Adrenal gland (tissue), 12 donors: Measurements from ENCODE around the gene SPTAN1. TPM values are rescaled to one million over a fixed set of nuclear protein-coding genes. Genes with fewer than 3 reads are reported as not detected.

Experiments used
- DNase-seq, 7 donors: peaks; one replicate each; pipeline ENCODE4 v3.0.0-alpha.2; 2019 to 2020
- H3K27ac ChIP-seq, 5 donors: fragments of 200-600 bp; sonication (generic) in 4 of 5; 1 replicate in 3 of 5; 2 replicates in 2 of 5; pipeline versions ENCODE4 v1.5.1 to v1.8.0; 2016 to 2020; ENCODE audit warnings: mild to moderate bottlenecking in 1 of 5
- H3K27me3 ChIP-seq: fragments of 200-600 bp; 2 replicates; pipeline ENCODE4 v1.8.0; 2021
- H3K36me3 ChIP-seq, 2 donors: fragments of 200-600 bp; replicated peaks in 1 of 2; 1 replicate in 1 of 2; 2 replicates in 1 of 2; pipeline versions ENCODE4 v1.5.1 to v1.8.0; 2018 to 2022
- H3K4me1 ChIP-seq, 2 donors: fragments of 200-600 bp; replicated peaks in 1 of 2; 1 replicate in 1 of 2; 2 replicates in 1 of 2; pipeline versions ENCODE4 v1.5.1 to v1.8.0; 2018 to 2021
- H3K4me3 ChIP-seq, 4 donors: fragments of 200-600 bp; sonication (generic) in 3 of 4; one replicate each; pipeline ENCODE4 v1.5.1; 2016 to 2018
- H3K9me3 ChIP-seq, 3 donors: fragments of 200-600 bp; sonication (generic) in 1 of 3; replicated peaks in 1 of 3; 1 replicate in 2 of 3; 2 replicates in 1 of 3; pipeline versions ENCODE4 v1.5.1 to v1.8.0; 2016 to 2021
- POLR2A ChIP-seq, 2 donors: fragments of 450-650 bp; IDR thresholded peaks; one replicate each; pipeline ENCODE4 v1.6.1; 2017; ENCODE audit warnings: antibody characterized with exemption in 2 of 2, mild to moderate bottlenecking in 2 of 2, moderate library complexity in 1 of 2
- WGBS, 4 donors: extraction: QIAGEN DNeasy Blood & Tissue Kit in 2 of 4; methylation state at CpG; one replicate each; pipeline versions ENCODE4 v1.1.5 to v1.1.7; 2013 to 2017; 5-methylcytosine and 5-hydroxymethylcytosine counted together
- intact Hi-C, 2 donors: fragments of 100-400 bp; cut with DNase I; formaldehyde crosslinking; loops; one replicate each; pipeline versions ENCODE4 v1.14.1 to v1.15.0; 2022 to 2023
- polyA plus RNA-seq, 3 donors: library from polyadenylated mRNA; stranded (reverse); fragments of 200-250 nt in 2 of 3; fragments of 350-450 nt in 1 of 3; fragmentation: Illumina TruSeq in 1 of 3; extraction: RNeasy Lipid Tissue Mini Kit (QIAGEN cat#74804) in 1 of 3; gene quantifications; one replicate each; pipeline ENCODE4 v1.2.3, GENCODE V29; 2013 to 2014
- total RNA-seq, 9 donors: library from RNA; depleted of rRNA in 4 of 9; stranded (reverse); fragments of >200 nt in 4 of 9; fragments of 120-200 nt in 1 of 9; fragmentation: NEBNext Ultra II Directional in 1 of 9; extraction: Animal tissue kit (Norgen Biotek cat#: 25700) in 1 of 9; gene quantifications; one replicate each; pipeline versions ENCODE4 v1.1.0 to v1.2.4, GENCODE V29; 2013 to 2023
- TF ChIP-seq, protein P1 (sequence below), 6 experiments: fragments of 450-650 bp in 4 of 6; fragments of 200-600 bp in 2 of 6; sonication (generic) in 1 of 6; IDR thresholded peaks; 1 replicate in 5 of 6; 2 replicates in 1 of 6; pipeline versions ENCODE4 v1.5.1 to v1.8.0; 2016 to 2021; ENCODE audit warnings: antibody characterized with exemption in 6 of 6, mild to moderate bottlenecking in 2 of 6, moderate library complexity in 1 of 6
- donor health status: healthy with polysubstance abuse.
- donor health status: Bipolar disorder and iron deficiency.
- donor health status: DM: yes; HTN: yes; CAD: no.
- donor health status: DM: no; HTN: no; CAD: no.
- donor health status: DM: no; HTN: no; CAD: no.
- donor health status: DM: yes; HTN: yes; CAD: no.

Gene SPTAN1
- total and polyA plus RNA-seq, 12 donors, result 136 to 316 (median 227) TPM

DNA sequence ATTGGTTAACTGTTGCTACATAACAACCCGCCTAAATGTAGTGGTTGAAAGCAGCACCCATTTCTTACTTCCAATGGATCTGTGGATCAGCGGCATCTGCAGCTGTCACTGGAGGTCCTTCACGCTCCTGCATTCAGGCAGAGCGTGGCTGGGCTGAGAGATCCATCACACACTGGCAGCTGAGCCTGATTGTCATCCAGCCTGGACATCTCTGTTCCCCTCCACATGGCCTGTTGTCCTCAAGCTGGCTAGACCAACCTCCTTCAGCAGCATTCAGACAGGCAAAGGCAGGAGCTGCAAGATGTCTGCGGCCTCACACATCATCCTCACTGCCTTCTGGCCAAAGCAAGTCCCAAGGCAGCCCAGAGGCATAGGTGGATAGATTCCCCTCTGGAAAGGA is 67.4 kb downstream of the SPTAN1 start:
- H3K36me3 ChIP-seq, result peaks cover 0 to 99% of the 10 kb centered on the region in 2 donors

DNA sequence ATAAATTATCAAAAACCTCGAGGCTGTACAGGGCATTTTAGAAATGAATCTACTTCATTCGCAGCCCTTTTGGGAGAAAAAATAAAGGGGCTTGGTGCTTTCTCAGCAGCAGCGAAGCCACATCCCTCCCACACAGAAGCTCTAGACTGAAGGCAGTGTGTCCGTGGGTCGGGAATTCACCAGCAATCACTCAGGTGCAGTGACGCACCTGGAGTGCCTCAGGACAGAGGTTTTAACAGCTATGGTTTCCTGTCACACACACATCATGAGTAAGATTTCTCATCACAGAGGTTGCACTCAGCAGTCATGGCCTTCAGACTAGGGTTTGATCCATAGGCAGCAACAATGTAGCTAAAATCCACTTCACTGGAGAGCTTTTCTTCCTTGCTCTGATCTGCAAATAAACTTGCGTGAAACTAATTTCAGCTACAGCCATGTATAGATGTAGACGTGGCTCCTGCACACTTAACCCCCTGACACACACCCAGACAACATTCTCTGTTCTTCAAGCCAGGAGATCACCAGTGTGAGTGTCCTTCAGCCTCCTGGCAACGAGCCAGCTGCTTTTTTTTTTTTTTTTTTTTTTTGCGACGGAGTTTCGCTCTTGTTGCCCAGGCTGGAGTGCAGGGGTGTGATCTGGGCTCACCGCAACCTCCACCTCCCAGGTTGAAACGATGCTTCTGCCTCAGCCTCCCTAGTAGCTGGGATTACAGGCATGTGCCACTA is 69.5 kb downstream of the SPTAN1 start:
- DNase-seq, result peak in 1 of 7 donors; percentile 33
- Histone ChIP-seq H3K27ac (peak overlapping the region in 3 of 5 donors; percentile 0 to 57 (median 32)), H3K4me3 (no peak overlapping the region), H3K27me3 (no peaks in the 10 kb centered on the region), H3K9me3 (no peaks in the 10 kb centered on the region), H3K36me3 (peaks cover 0 to 99% of the 10 kb centered on the region in 2 donors), H3K4me1 (peaks cover 17 to 24% of the 10 kb centered on the region in 2 donors)
- 48 to 62% (median 56%) methylated on average over 14 of the region's 14 CpGs for WGBS, 4 donors
- no peak for TF ChIP-seq POLR2A (IDR thresholded peaks at IDR 0.05)
- TF ChIP-seq, protein P1, sequence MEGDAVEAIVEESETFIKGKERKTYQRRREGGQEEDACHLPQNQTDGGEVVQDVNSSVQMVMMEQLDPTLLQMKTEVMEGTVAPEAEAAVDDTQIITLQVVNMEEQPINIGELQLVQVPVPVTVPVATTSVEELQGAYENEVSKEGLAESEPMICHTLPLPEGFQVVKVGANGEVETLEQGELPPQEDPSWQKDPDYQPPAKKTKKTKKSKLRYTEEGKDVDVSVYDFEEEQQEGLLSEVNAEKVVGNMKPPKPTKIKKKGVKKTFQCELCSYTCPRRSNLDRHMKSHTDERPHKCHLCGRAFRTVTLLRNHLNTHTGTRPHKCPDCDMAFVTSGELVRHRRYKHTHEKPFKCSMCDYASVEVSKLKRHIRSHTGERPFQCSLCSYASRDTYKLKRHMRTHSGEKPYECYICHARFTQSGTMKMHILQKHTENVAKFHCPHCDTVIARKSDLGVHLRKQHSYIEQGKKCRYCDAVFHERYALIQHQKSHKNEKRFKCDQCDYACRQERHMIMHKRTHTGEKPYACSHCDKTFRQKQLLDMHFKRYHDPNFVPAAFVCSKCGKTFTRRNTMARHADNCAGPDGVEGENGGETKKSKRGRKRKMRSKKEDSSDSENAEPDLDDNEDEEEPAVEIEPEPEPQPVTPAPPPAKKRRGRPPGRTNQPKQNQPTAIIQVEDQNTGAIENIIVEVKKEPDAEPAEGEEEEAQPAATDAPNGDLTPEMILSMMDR (IDR thresholded peaks at IDR 0.05), result no peak
- intact Hi-C loops, result no loop called here

More for the DNA sequence above, 67.4 kb downstream of the SPTAN1 start:
- Histone ChIP-seq H3K27ac (no peak overlapping the region), H3K9me3 (no peaks in the 10 kb centered on the region), H3K4me1 (peaks cover 2 to 13% of the 10 kb centered on the region in 2 donors), H3K27me3 (no peaks in the 10 kb centered on the region), H3K4me3 (no peak overlapping the region)
- intact Hi-C loops, result no loop called here
- 94 to 99% (median 98%) methylated on average over 3 to 5 of the region's 5 CpGs for WGBS, 4 donors
- DNase-seq, result no peak
- no peak for TF ChIP-seq POLR2A (IDR thresholded peaks at IDR 0.05)
- TF ChIP-seq, protein P1 (IDR thresholded peaks at IDR 0.05), result no peak

DNA sequence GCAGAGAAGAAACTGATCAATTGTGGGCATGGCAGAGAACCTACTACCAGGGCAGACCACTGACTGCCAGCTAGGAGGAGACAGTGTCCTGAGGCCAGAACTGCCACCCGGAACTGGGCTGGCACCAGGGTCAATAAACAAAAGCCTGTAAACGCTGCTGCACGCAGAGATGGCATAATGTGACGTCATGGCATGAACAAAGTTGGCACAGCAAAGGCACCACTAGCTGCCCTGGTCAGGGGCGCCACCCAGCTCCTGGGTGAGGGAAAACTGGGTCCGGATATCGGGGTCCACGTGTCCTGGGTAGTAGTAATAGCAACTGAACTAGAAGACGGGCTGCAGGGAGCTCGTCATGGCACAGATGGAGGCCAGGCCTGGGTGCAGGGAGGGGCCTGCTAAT is 72.2 kb downstream of the SPTAN1 start:
- intact Hi-C loops, result no loop called here
- Histone ChIP-seq H3K9me3 (no peaks in the 10 kb centered on the region), H3K27ac (peak overlapping the region in 4 of 5 donors; percentile 36 to 88 (median 79)), H3K4me3 (no peak overlapping the region), H3K36me3 (peaks cover 0 to 98% of the 10 kb centered on the region in 2 donors), H3K27me3 (no peaks in the 10 kb centered on the region), H3K4me1 (peaks cover 27 to 39% of the 10 kb centered on the region in 2 donors)
- 79 to 87% (median 81%) methylated on average over 10 of the region's 10 CpGs for WGBS, 4 donors
- TF ChIP-seq POLR2A (IDR thresholded peaks at IDR 0.05), result no peak
- TF ChIP-seq, protein P1 (IDR thresholded peaks at IDR 0.05), result no peak
- peak in 1 of 7 donors; percentile 33 for DNase-seq

DNA sequence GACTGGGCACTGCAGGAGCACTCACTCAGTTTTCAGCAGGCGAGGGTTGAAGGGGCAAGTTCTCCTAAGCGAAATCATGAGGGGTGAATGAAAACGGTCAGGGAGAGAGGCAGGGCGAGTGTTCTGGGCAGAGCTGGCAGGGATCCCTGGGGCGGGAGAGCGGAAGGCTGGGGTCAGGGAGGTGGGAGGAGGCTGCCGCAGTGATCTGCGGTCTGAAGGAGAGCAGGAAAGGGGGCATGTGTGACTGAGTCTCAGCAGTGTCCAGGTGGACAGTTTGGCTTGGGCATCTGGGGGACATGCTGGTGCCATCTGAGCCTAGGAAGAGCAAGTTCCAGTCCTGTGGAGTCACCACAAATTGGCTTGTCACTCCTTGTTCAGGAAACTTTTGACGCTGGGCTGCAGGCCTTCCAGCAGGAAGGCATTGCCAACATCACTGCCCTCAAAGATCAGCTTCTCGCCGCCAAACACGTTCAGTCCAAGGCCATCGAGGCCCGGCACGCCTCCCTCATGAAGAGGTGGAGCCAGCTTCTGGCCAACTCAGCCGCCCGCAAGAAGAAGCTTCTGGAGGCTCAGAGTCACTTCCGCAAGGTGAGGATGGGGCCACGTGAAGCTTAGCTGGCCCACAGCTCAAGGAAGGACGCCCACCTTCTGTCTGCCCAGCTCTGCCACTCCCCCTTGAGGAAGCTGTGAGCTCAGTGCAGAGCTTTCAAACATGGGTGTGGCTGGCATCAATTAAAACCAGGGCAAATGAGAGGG is 73.2 kb downstream of the SPTAN1 start:
- H3K27me3 ChIP-seq, result no peaks in the 10 kb centered on the region
- DNase-seq, result peak; percentile 82 to 94 (median 92)
- peaks cover 27 to 39% of the 10 kb centered on the region in 2 donors for H3K4me1 ChIP-seq
- H3K9me3 ChIP-seq, result no peaks in the 10 kb centered on the region
- peak in 1 of 2 donors; percentile 57 for TF ChIP-seq POLR2A (IDR thresholded peaks at IDR 0.05)
- TF ChIP-seq, protein P1 (IDR thresholded peaks at IDR 0.05), result no peak
- no peak overlapping the region for H3K4me3 ChIP-seq
- peak overlapping the region; percentile 33 to 88 (median 74) for H3K27ac ChIP-seq
- H3K36me3 ChIP-seq, result peaks cover 0 to 98% of the 10 kb centered on the region in 2 donors
- intact Hi-C loops, result no loop called here
- WGBS, 4 donors, result 42 to 47% (median 45%) methylated on average over 10 to 20 of the region's 20 CpGs
